GM20000 (cell line): ENCODE data around the gene TDRD3.

ENCODE experiments used
- DNase-seq: peaks from one replicate; pipeline ENCODE4 v3.0.0; 2012; ENCODE audit warnings: low spot score
- CTCF ChIP-seq: IDR thresholded peaks from 2 replicates; pipeline ENCODE4 v1.5.1; 2012; ENCODE audit warnings: mild to moderate bottlenecking, control low read depth; ENCODE audit errors: extremely low read depth, missing control alignments

Gene TDRD3

GRCh38 chr13:60396783-60397703, at the start of gene TDRD3:
Gene TDRD3, plus strand, starts transcription at chr13:60397220. Its CDS starts 145 bp downstream, at chr13:60397365.
- peak; percentile 68 for TF ChIP-seq CTCF
- peak; percentile 90 for DNase-seq

GRCh38 chr13:60347690-60348089, 49.3 kb upstream of the TDRD3 start:
- DNase-seq, result no peak
- TF ChIP-seq CTCF, result no peak

- TF ChIP-seq CTCF, result no peak
- DNase-seq, result no peak
Observed at GRCh38 chr13:60348097-60348496, 48.9 kb upstream of the TDRD3 start.

GRCh38 chr13:60351326-60351725, 45.7 kb upstream of the TDRD3 start:
- no peak for TF ChIP-seq CTCF
- no peak for DNase-seq

GRCh38 chr13:60351855-60352615, 45.0 kb upstream of the TDRD3 start:
- no peak for DNase-seq
- TF ChIP-seq CTCF, result no peak

- TF ChIP-seq CTCF, result no peak
- DNase-seq, result no peak
Observed at GRCh38 chr13:60352644-60353043, 44.4 kb upstream of the TDRD3 start.

- TF ChIP-seq CTCF, result no peak
- DNase-seq, result no peak
Observed at GRCh38 chr13:60355056-60355455, 42.0 kb upstream of the TDRD3 start.
